Naive thymus-derived CD4-positive, alpha-beta T cell (primary cell): ENCODE data around the gene UBE2D3. TPM values are rescaled to one million over a fixed set of nuclear protein-coding genes. Genes with fewer than 3 reads are reported as not detected.

Experiments used
- ATAC-seq: fragments of 150-1000 bp; cut with Tn5 transposase; 2 replicates; pipeline ENCODE4 v1.10.0; 2021; ENCODE audit warnings: mild to moderate bottlenecking, moderate library complexity
- CTCF ChIA-PET: fragments of 350-600 bp; sonication (Branson Sonifier 250); formaldehyde crosslinking; loops from one replicate; lab custom pipeline; 2021; ENCODE audit warnings: antibody characterized with exemption; lab: Charles Lee
- POLR2A ChIA-PET: fragments of 350-600 bp; sonication (Branson Sonifier 250); formaldehyde crosslinking; loops from one replicate; lab custom pipeline; 2021; ENCODE audit warnings: antibody characterized with exemption, inconsistent platforms; lab: Charles Lee
- DNase-seq, 9 donors: peaks; one replicate each; pipeline versions ENCODE4 v3.0.0 to v3.0.0-alpha.2; 2020 to 2022; ENCODE audit warnings: mixed read lengths in 1 of 9
- H3K27ac ChIP-seq: one replicate; pipeline ENCODE4 v1.7.0; 2013; ENCODE audit warnings: mild to moderate bottlenecking, low read depth, low read length, moderate library complexity
- H3K27me3 ChIP-seq, 2 donors: one replicate each; pipeline ENCODE4 v1.7.0; 2013; ENCODE audit warnings: low read length in 2 of 2, mild to moderate bottlenecking in 2 of 2, moderate library complexity in 2 of 2; ENCODE audit not compliant: control insufficient read depth in 2 of 2, insufficient read depth in 2 of 2
- H3K36me3 ChIP-seq, 3 experiments: 1 replicate in 2 of 3; 2 replicates in 1 of 3; pipeline ENCODE4 v1.7.0; 2013; ENCODE audit warnings: low read length in 3 of 3, mild to moderate bottlenecking in 3 of 3, moderate library complexity in 1 of 3; ENCODE audit not compliant: insufficient read depth in 3 of 3, control insufficient read depth in 2 of 3
- H3K4me1 ChIP-seq, 2 donors: one replicate each; pipeline ENCODE4 v1.7.0; 2013; ENCODE audit warnings: low read length in 2 of 2, mild to moderate bottlenecking in 2 of 2, moderate library complexity in 1 of 2; ENCODE audit not compliant: control insufficient read depth in 2 of 2, insufficient read depth in 2 of 2
- H3K4me3 ChIP-seq: 2 replicates; pipeline ENCODE4 v1.7.0; 2013; ENCODE audit warnings: mild to moderate bottlenecking, low read length
- H3K9me3 ChIP-seq, 3 experiments: 1 replicate in 2 of 3; 2 replicates in 1 of 3; pipeline ENCODE4 v1.7.0; 2013; ENCODE audit warnings: low read length in 3 of 3; ENCODE audit not compliant: control insufficient read depth in 2 of 3
- H3K27ac Mint-ChIP-seq, 9 donors: one replicate each; pipeline ENCODE4 v1.8.0; 2020 to 2022; ENCODE audit warnings: mixed read lengths in 9 of 9, mild to moderate bottlenecking in 8 of 9, moderate library complexity in 5 of 9, inconsistent platforms in 2 of 9
- H3K27me3 Mint-ChIP-seq, 5 donors: one replicate each; pipeline ENCODE4 v1.8.0; 2021 to 2022; ENCODE audit warnings: mixed read lengths in 5 of 5, mild to moderate bottlenecking in 1 of 5
- H3K36me3 Mint-ChIP-seq, 5 donors: one replicate each; pipeline ENCODE4 v1.8.0; 2020 to 2022; ENCODE audit warnings: mixed read lengths in 5 of 5, mild to moderate bottlenecking in 3 of 5, inconsistent platforms in 1 of 5
- H3K4me1 Mint-ChIP-seq, 7 donors: one replicate each; pipeline ENCODE4 v1.8.0; 2020 to 2022; ENCODE audit warnings: mixed read lengths in 7 of 7, mild to moderate bottlenecking in 3 of 7, inconsistent platforms in 1 of 7
- H3K4me3 Mint-ChIP-seq, 10 donors: one replicate each; pipeline ENCODE4 v1.8.0; 2020 to 2022; ENCODE audit warnings: mild to moderate bottlenecking in 10 of 10, mixed read lengths in 10 of 10, moderate library complexity in 6 of 10, inconsistent platforms in 2 of 10
- H3K9me3 Mint-ChIP-seq, 11 donors: one replicate each; pipeline ENCODE4 v1.8.0; 2020 to 2022; ENCODE audit warnings: mixed read lengths in 11 of 11, mild to moderate bottlenecking in 4 of 11, inconsistent platforms in 1 of 11, moderate library complexity in 1 of 11
- intact Hi-C, 2 donors: fragments of 100-400 bp; cut with micrococcal nuclease; formaldehyde crosslinking; loops; one replicate each; pipeline ENCODE4 v1.15.1; 2023
- polyA plus RNA-seq, 2 donors: library from polyadenylated mRNA; unstranded; fragments of 300-500 nt; fragmentation: Illumina TruSeq; gene quantifications; one replicate each; pipeline ENCODE4 v1.2.3, GENCODE V29; 2021
- total RNA-seq, 6 experiments: library from RNA in 5 of 6; stranded (reverse) in 5 of 6; gene quantifications; 1 replicate in 5 of 6; 2 replicates in 1 of 6; pipeline ENCODE4 v1.2.3 and lab custom pipeline; 2021 to 2026

The UBE2D3 gene
- total and polyA plus RNA-seq, 7 experiments from 2014 or later: 314 to 556 (median 413) TPM

DNA sequence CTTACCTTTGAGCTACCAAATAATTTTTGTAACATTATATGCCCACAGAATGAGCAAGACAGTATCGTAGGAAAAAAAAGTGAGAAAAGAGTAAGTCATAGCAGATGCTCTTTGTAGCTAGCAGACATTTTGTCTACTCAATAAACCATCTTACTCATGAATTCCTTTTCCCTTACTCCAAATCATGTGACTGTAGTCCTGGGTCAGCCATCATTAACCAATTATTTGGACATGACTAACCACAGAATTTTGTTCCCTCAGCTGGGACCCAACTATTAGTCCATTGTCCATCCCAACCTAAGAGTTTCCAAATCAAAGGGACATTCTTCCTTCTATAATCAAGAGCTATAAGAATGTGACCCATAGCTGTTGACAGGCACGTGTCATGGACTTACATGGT lies 11.4 kb downstream of the UBE2D3 start:
- DNase-seq (no peak), ATAC-seq (no peak)
- H3K9me3 ChIP-seq: no peaks in the 10 kb centered on the region
- no peaks in the 10 kb centered on the region for H3K27me3 ChIP-seq
- no peak overlapping the region for H3K4me3 ChIP-seq
- CTCF ChIA-PET: interaction anchor here (1.3 to 1.4 kb wide), 2 partner anchors 8 to 53 kb away, joined by 3 to 5 read pairs; no protein-coding TSS in a partner anchor
- Mint-ChIP-seq H3K9me3 (peaks cover 0 to 4% (median 0%) of the 10 kb centered on the region in 11 donors), H3K4me1 (peaks cover 77 to 94% (median 91%) of the 10 kb centered on the region in 7 donors), H3K36me3 (peaks cover 7 to 42% (median 39%) of the 10 kb centered on the region in 5 donors), H3K27me3 (no peaks in the 10 kb centered on the region), H3K27ac (peak overlapping the region in 7 of 9 donors; percentile 61 to 84 (median 69)), H3K4me3 (peak overlapping the region in 6 of 10 donors; percentile 39 to 79 (median 70))
- peak overlapping the region; percentile 9 for H3K27ac ChIP-seq
- intact Hi-C loops: loop anchor here in 1 of 2 donors (1.0 kb wide), 1 partner anchor 14 kb away; no protein-coding TSS in a partner anchor
- POLR2A ChIA-PET: interaction anchor here (0.7 to 6.1 kb wide), 3 partner anchors 9 to 35 kb away, joined by 3 to 80 read pairs (median 17); partner anchors contain the start of gene UBE2D3
- H3K36me3 ChIP-seq: no peaks in the 10 kb centered on the region
- H3K4me1 ChIP-seq: peaks cover 77 to 81% of the 10 kb centered on the region in 2 donors

DNA sequence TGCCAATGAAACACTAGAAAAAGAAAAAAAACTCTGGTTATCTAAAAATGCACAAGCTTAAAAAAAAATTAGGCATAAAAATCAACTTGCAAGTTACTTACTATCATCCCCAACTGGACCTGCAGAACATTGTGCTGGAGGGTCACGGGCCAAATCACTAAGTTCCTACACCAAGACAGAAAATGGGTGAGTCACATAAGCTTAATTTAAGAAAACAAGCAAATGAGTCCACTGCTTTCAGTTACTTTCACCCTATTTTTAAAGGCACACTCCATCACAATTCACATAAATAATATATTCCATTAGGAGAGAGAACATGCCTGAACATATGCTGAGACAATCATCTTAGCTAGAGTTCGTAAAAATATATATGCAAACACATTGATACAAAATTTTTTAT lies 17.7 kb downstream of the UBE2D3 start:
- H3K4me1 ChIP-seq: peaks cover 51 to 59% of the 10 kb centered on the region in 2 donors
- ATAC-seq (no peak), DNase-seq (no peak)
- CTCF ChIA-PET: interaction anchor here (0.8 kb wide), 1 partner anchor 18 kb away, joined by 3 read pairs; the partner anchor contains the start of gene UBE2D3
- peaks cover 0 to 44% (median 23%) of the 10 kb centered on the region in 5 donors for H3K36me3 Mint-ChIP-seq
- H3K9me3 ChIP-seq: no peaks in the 10 kb centered on the region
- peaks cover 56 to 98% (median 91%) of the 10 kb centered on the region in 7 donors for H3K4me1 Mint-ChIP-seq
- no peaks in the 10 kb centered on the region for H3K27me3 ChIP-seq
- H3K36me3 ChIP-seq: peaks cover 12 to 37% (median 18%) of the 10 kb centered on the region in 3 experiments
- POLR2A ChIA-PET: interaction anchor here (0.7 to 1.9 kb wide), 4 partner anchors 10 to 129 kb away, joined by 3 to 22 read pairs (median 4); partner anchors contain the start of gene UBE2D3
- no peaks in the 10 kb centered on the region for H3K27me3 Mint-ChIP-seq
- H3K27ac Mint-ChIP-seq: peak overlapping the region in 7 of 9 donors; percentile 51 to 90 (median 75)
- no peak overlapping the region for H3K27ac ChIP-seq
- no peak overlapping the region for H3K4me3 ChIP-seq
- no peaks in the 10 kb centered on the region for H3K9me3 Mint-ChIP-seq
- intact Hi-C loops: loop anchor here (1.0 to 5.0 kb wide), 4 partner anchors 9 to 198 kb away; no protein-coding TSS in a partner anchor
- peak overlapping the region in 8 of 10 donors; percentile 40 to 64 (median 58) for H3K4me3 Mint-ChIP-seq

DNA sequence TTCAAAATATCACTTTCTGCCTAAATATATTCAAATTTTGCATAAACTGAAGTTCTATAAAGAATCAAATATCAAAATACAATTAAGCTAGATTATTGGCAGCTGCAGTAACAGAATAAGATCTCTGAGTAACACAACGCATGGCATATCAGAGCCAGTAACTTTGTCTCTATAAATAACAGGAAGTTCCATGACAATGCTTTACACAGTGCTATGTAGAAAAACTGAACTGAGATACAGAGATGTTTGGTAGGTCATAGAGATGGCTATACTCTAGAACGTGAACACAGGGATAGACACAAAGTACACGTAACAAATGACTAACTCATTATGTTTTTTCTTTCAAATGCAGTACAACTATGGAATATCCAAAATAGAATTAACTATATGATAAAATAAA lies 18.2 kb downstream of the UBE2D3 start:
- H3K27ac Mint-ChIP-seq: peak overlapping the region in 8 of 9 donors; percentile 20 to 90 (median 57)
- H3K36me3 Mint-ChIP-seq: peaks cover 0 to 44% (median 23%) of the 10 kb centered on the region in 5 donors
- Histone ChIP-seq H3K9me3 (no peaks in the 10 kb centered on the region), H3K27me3 (no peaks in the 10 kb centered on the region), H3K36me3 (peaks cover 12 to 37% (median 18%) of the 10 kb centered on the region in 3 experiments), H3K4me3 (no peak overlapping the region), H3K4me1 (peaks cover 51 to 59% of the 10 kb centered on the region in 2 donors), H3K27ac (peak overlapping the region; percentile 14)
- intact Hi-C loops: loop anchor here (1.0 to 5.0 kb wide), 3 partner anchors 16 to 198 kb away; no protein-coding TSS in a partner anchor
- CTCF ChIA-PET: no interaction called here
- no peaks in the 10 kb centered on the region for H3K27me3 Mint-ChIP-seq
- ATAC-seq (peak; percentile 65), DNase-seq (peak in 4 of 9 donors; percentile 18 to 30 (median 28))
- no peaks in the 10 kb centered on the region for H3K9me3 Mint-ChIP-seq
- POLR2A ChIA-PET: interaction anchor here (0.7 to 1.9 kb wide), 3 partner anchors 10 to 17 kb away, joined by 3 to 22 read pairs (median 4); partner anchors contain the start of gene UBE2D3
- H3K4me3 Mint-ChIP-seq: peak overlapping the region in 8 of 10 donors; percentile 13 to 63 (median 46)
- H3K4me1 Mint-ChIP-seq: peaks cover 53 to 93% (median 86%) of the 10 kb centered on the region in 7 donors

DNA sequence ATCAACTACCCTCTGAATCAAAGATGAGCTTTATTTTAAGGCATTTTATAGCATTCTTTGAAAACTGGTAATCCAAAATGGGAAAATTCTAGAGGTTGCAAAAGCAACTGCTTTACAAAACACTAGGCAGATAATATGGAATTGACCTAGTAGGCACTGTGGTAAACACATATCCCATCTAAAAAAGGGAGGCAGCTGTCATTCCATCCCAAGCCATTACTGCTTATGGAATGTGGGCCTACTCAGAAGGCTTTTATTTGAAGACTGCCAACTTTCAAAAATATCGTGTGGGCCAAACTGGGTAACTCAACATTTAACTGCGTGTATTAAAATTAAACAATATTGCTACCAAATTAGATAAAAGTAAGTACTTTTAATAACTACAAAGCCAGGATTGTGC lies 19.3 kb downstream of the UBE2D3 start:
- H3K4me1 Mint-ChIP-seq: peaks cover 49 to 91% (median 82%) of the 10 kb centered on the region in 7 donors
- DNase-seq (no peak), ATAC-seq (no peak)
- no peaks in the 10 kb centered on the region for H3K9me3 ChIP-seq
- H3K4me3 Mint-ChIP-seq: no peak overlapping the region
- peaks cover 5 to 44% (median 28%) of the 10 kb centered on the region in 5 donors for H3K36me3 Mint-ChIP-seq
- peaks cover 0 to 2% (median 0%) of the 10 kb centered on the region in 11 donors for H3K9me3 Mint-ChIP-seq
- H3K27me3 Mint-ChIP-seq: no peaks in the 10 kb centered on the region
- peaks cover 12 to 37% (median 30%) of the 10 kb centered on the region in 3 experiments for H3K36me3 ChIP-seq
- H3K4me1 ChIP-seq: peaks cover 43 to 50% of the 10 kb centered on the region in 2 donors
- H3K27me3 ChIP-seq: no peaks in the 10 kb centered on the region
- intact Hi-C loops: loop anchor here (2.0 to 5.0 kb wide), 2 partner anchors 17 to 199 kb away; no protein-coding TSS in a partner anchor
- no peak overlapping the region for H3K27ac ChIP-seq
- no peak overlapping the region for H3K4me3 ChIP-seq
- ChIA-PET CTCF (no interaction called here), POLR2A (interaction anchor here (0.7 to 3.0 kb wide), 3 partner anchors 9 to 47 kb away, joined by 4 to 17 read pairs (median 7); partner anchors contain the start of genes MANBA and UBE2D3)
- peak overlapping the region in 5 of 9 donors; percentile 51 to 90 (median 75) for H3K27ac Mint-ChIP-seq

DNA sequence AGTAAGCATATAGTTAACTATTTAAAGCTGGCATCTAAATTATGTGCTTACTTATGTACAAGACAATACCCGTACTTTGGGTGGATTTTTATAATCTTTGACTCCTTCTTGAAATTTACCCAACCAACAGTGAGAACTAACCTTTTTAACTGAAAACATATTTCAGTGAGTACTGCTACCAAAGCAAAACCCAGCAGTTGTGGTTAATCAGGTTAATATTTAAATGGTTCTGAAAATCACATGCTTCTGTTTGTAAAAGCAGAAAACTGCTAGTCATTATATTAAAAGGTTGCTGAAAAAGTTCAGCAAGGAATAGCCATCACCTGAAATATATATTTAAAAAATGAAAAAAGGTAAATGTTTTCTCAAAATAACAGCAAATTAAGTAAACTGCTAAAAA lies 20.0 kb downstream of the UBE2D3 start:
- Mint-ChIP-seq H3K4me3 (no peak overlapping the region), H3K4me1 (peaks cover 48 to 89% (median 78%) of the 10 kb centered on the region in 7 donors), H3K9me3 (peaks cover 0 to 2% (median 0%) of the 10 kb centered on the region in 11 donors), H3K27me3 (no peaks in the 10 kb centered on the region), H3K27ac (peak overlapping the region in 3 of 9 donors; percentile 16 to 43 (median 25)), H3K36me3 (peaks cover 9 to 47% (median 33%) of the 10 kb centered on the region in 5 donors)
- ATAC-seq: no peak
- peaks cover 12 to 37% (median 37%) of the 10 kb centered on the region in 3 experiments for H3K36me3 ChIP-seq
- CTCF ChIA-PET: no interaction called here
- no peaks in the 10 kb centered on the region for H3K27me3 ChIP-seq
- no peak for DNase-seq
- no peak overlapping the region for H3K27ac ChIP-seq
- H3K4me3 ChIP-seq: no peak overlapping the region
- intact Hi-C loops: loop anchor here in 1 of 2 donors (5.0 kb wide), 1 partner anchor 200 kb away; no protein-coding TSS in a partner anchor
- peaks cover 37 to 45% of the 10 kb centered on the region in 2 donors for H3K4me1 ChIP-seq
- no peaks in the 10 kb centered on the region for H3K9me3 ChIP-seq
- POLR2A ChIA-PET: interaction anchor here (1.1 to 3.0 kb wide), 4 partner anchors 9 to 46 kb away, joined by 3 to 17 read pairs (median 5); partner anchors contain the start of genes MANBA and UBE2D3

DNA sequence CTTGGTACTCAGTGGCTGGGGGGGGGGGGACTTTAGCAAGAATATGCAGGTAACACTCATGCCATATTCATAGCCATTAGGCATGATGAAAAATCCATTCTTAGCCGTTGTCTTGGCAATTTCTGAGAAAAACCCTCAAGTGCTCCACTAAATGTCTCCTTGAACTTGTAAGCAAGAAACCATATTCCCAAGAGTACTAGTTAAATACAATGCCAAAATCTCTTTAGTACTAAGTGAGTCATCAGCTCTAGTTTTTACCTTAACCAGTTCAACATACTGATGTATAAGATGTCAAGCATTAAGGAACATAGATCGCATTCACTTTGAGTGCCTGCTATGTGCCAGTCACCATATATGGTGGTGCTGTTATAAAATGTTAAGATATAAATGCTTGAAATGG lies 27.5 kb downstream of the UBE2D3 start:
- ATAC-seq (no peak), DNase-seq (no peak)
- H3K4me1 Mint-ChIP-seq: peaks cover 13 to 53% (median 36%) of the 10 kb centered on the region in 7 donors
- no peaks in the 10 kb centered on the region for H3K27me3 Mint-ChIP-seq
- Histone ChIP-seq H3K27ac (peak overlapping the region; percentile 10), H3K4me3 (no peak overlapping the region), H3K9me3 (no peaks in the 10 kb centered on the region), H3K4me1 (peaks cover 0 to 3% of the 10 kb centered on the region in 2 donors), H3K36me3 (peaks cover 21 to 80% (median 25%) of the 10 kb centered on the region in 3 experiments), H3K27me3 (no peaks in the 10 kb centered on the region)
- ChIA-PET CTCF (no interaction called here), POLR2A (interaction anchor here (0.8 to 0.9 kb wide), 2 partner anchors 10 to 27 kb away, joined by 3 to 4 read pairs; partner anchors contain the start of gene UBE2D3)
- H3K27ac Mint-ChIP-seq: peak overlapping the region in 2 of 9 donors; percentile 8 to 50
- H3K9me3 Mint-ChIP-seq: peaks cover 0 to 2% (median 0%) of the 10 kb centered on the region in 11 donors
- H3K36me3 Mint-ChIP-seq: peaks cover 27 to 66% (median 53%) of the 10 kb centered on the region in 5 donors
- no peak overlapping the region for H3K4me3 Mint-ChIP-seq
- intact Hi-C loops: loop anchor here in 1 of 2 donors (10.0 kb wide), 1 partner anchor 295 kb away; the partner anchor contains the start of gene BDH2
